Gastrocnemius medialis (tissue), 4 donors: ENCODE data around the gene UTY.

Source experiments
- POLR2A ChIP-seq, 2 donors: fragments of 450-650 bp; IDR thresholded peaks; one replicate each; pipeline ENCODE4 v1.6.1; 2017; ENCODE audit warnings: antibody characterized with exemption in 2 of 2, mild to moderate bottlenecking in 2 of 2, moderate library complexity in 2 of 2
- TF ChIP-seq, protein P1 (sequence below), 5 experiments: fragments of 450-650 bp in 3 of 5; fragments of 200-600 bp in 2 of 5; sonication (generic) in 2 of 5; IDR thresholded peaks in 4 of 5; conservative IDR thresholded peaks in 1 of 5; 1 replicate in 4 of 5; 2 replicates in 1 of 5; pipeline ENCODE4 v1.5.1; 2016 to 2019; ENCODE audit warnings: antibody characterized with exemption in 5 of 5, mild to moderate bottlenecking in 3 of 5, moderate library complexity in 3 of 5

- TF ChIP-seq, protein P1, sequence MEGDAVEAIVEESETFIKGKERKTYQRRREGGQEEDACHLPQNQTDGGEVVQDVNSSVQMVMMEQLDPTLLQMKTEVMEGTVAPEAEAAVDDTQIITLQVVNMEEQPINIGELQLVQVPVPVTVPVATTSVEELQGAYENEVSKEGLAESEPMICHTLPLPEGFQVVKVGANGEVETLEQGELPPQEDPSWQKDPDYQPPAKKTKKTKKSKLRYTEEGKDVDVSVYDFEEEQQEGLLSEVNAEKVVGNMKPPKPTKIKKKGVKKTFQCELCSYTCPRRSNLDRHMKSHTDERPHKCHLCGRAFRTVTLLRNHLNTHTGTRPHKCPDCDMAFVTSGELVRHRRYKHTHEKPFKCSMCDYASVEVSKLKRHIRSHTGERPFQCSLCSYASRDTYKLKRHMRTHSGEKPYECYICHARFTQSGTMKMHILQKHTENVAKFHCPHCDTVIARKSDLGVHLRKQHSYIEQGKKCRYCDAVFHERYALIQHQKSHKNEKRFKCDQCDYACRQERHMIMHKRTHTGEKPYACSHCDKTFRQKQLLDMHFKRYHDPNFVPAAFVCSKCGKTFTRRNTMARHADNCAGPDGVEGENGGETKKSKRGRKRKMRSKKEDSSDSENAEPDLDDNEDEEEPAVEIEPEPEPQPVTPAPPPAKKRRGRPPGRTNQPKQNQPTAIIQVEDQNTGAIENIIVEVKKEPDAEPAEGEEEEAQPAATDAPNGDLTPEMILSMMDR (IDR thresholded peaks at IDR 0.05 in 4 of 5, conservative IDR thresholded peaks at IDR 0.05 in 1 of 5), result no peak
- no peak for TF ChIP-seq POLR2A (IDR thresholded peaks at IDR 0.05)
These were observed 617 bp downstream of the UTY start for GRCh38 chrY:13479121-13479711.
